Liver (tissue), 9 donors: ENCODE results near the gene PRRC2A. TPM values are rescaled to one million over a fixed set of nuclear protein-coding genes. Genes with fewer than 3 reads are reported as not detected.

Experiments
- DNase-seq: peaks from one replicate; pipeline ENCODE4 v3.0.0-alpha.2; 2017; ENCODE audit warnings: low spot score
- H3K27ac ChIP-seq, 2 donors: one replicate each; pipeline ENCODE4 v1.7.0; 2013; ENCODE audit warnings: inconsistent platforms in 2 of 2, low read length in 2 of 2, control low read depth in 1 of 2, low read depth in 1 of 2, mild to moderate bottlenecking in 1 of 2
- H3K27me3 ChIP-seq, 4 donors: one replicate each; pipeline versions ENCODE4 v1.6.1 to v1.7.0; 2013; ENCODE audit warnings: low read length in 3 of 4, inconsistent platforms in 1 of 4, mild to moderate bottlenecking in 1 of 4, moderate library complexity in 1 of 4; ENCODE audit not compliant: control insufficient read depth in 4 of 4, insufficient read depth in 4 of 4
- H3K36me3 ChIP-seq, 4 donors: one replicate each; pipeline versions ENCODE4 v1.6.1 to v1.7.0; 2013; ENCODE audit warnings: low read length in 3 of 4, mild to moderate bottlenecking in 3 of 4, low read depth in 1 of 4, moderate library complexity in 1 of 4; ENCODE audit not compliant: control insufficient read depth in 4 of 4, insufficient read depth in 3 of 4
- H3K4me1 ChIP-seq, 4 donors: one replicate each; pipeline versions ENCODE4 v1.6.1 to v1.7.0; 2013; ENCODE audit warnings: low read length in 3 of 4, mild to moderate bottlenecking in 3 of 4, moderate library complexity in 1 of 4; ENCODE audit not compliant: control insufficient read depth in 4 of 4, insufficient read depth in 4 of 4
- H3K4me3 ChIP-seq, 3 donors: one replicate each; pipeline versions ENCODE4 v1.6.1 to v1.7.0; 2013; ENCODE audit warnings: low read length in 3 of 3, control low read depth in 1 of 3, low read depth in 1 of 3, mild to moderate bottlenecking in 1 of 3
- H3K9ac ChIP-seq, 2 donors: one replicate each; pipeline ENCODE4 v1.7.0; 2013; ENCODE audit warnings: low read length in 2 of 2, mild to moderate bottlenecking in 2 of 2, moderate library complexity in 2 of 2, control low read depth in 1 of 2, low read depth in 1 of 2
- H3K9me3 ChIP-seq, 4 donors: one replicate each; pipeline versions ENCODE4 v1.6.1 to v1.7.0; 2013; ENCODE audit warnings: low read length in 3 of 4; ENCODE audit not compliant: control insufficient read depth in 4 of 4
- CTCF ChIP-seq: fragments of 150-350 bp; IDR thresholded peaks from 2 replicates; pipeline ENCODE4 v1.5.1; 2017; ENCODE audit warnings: improper control_type of control experiment, low read depth, low read length; ENCODE audit not compliant: missing input control
- EGR1 ChIP-seq, 2 donors: IDR thresholded peaks; 2 replicates each; pipeline ENCODE4 v1.6.1; 2016 to 2018; ENCODE audit warnings: antibody characterized with exemption in 2 of 2, low read depth in 2 of 2
- FOXA1 ChIP-seq: IDR thresholded peaks from 2 replicates; pipeline ENCODE4 v1.6.1; 2016; ENCODE audit warnings: antibody characterized with exemption
- FOXA2 ChIP-seq: IDR thresholded peaks from 2 replicates; pipeline ENCODE4 v1.6.1; 2016; ENCODE audit warnings: antibody characterized with exemption
- GABPA ChIP-seq, 2 donors: IDR thresholded peaks in 1 of 2; conservative IDR thresholded peaks in 1 of 2; 2 replicates each; pipeline ENCODE4 v1.6.1; 2016; ENCODE audit warnings: antibody characterized with exemption in 2 of 2, mild to moderate bottlenecking in 1 of 2, moderate library complexity in 1 of 2
- HNF4A ChIP-seq, 2 donors: conservative IDR thresholded peaks; 2 replicates each; pipeline ENCODE4 v1.6.1; 2016; ENCODE audit warnings: antibody characterized with exemption in 2 of 2, mild to moderate bottlenecking in 2 of 2
- HNF4G ChIP-seq: IDR thresholded peaks from 2 replicates; pipeline ENCODE4 v1.6.1; 2016; ENCODE audit warnings: antibody characterized with exemption
- JUND ChIP-seq, 2 donors: IDR thresholded peaks; 2 replicates each; pipeline ENCODE4 v1.6.1; 2016; ENCODE audit warnings: antibody characterized with exemption in 2 of 2
- MAX ChIP-seq: IDR thresholded peaks from 2 replicates; pipeline ENCODE4 v1.6.1; 2016; ENCODE audit warnings: antibody characterized with exemption
- NR2F2 ChIP-seq: IDR thresholded peaks from 2 replicates; pipeline ENCODE4 v1.6.1; 2016; ENCODE audit warnings: antibody characterized with exemption
- RAD21 ChIP-seq, 2 donors: IDR thresholded peaks; 2 replicates each; pipeline ENCODE4 v1.6.1; 2016; ENCODE audit warnings: antibody characterized with exemption in 2 of 2, mild to moderate bottlenecking in 2 of 2
- REST ChIP-seq: IDR thresholded peaks from 2 replicates; pipeline ENCODE4 v1.6.1; 2016; ENCODE audit warnings: antibody characterized with exemption, mild to moderate bottlenecking
- RXRA ChIP-seq, 2 donors: IDR thresholded peaks; 2 replicates each; pipeline ENCODE4 v1.6.1; 2017 to 2018; ENCODE audit warnings: antibody characterized with exemption in 2 of 2, mild to moderate bottlenecking in 1 of 2
- SP1 ChIP-seq: IDR thresholded peaks from 2 replicates; pipeline ENCODE4 v1.6.1; 2018; ENCODE audit warnings: antibody characterized with exemption, mild to moderate bottlenecking
- TAF1 ChIP-seq: conservative IDR thresholded peaks from 2 replicates; pipeline ENCODE4 v1.6.1; 2016; ENCODE audit warnings: antibody characterized with exemption, mild to moderate bottlenecking
- YY1 ChIP-seq: IDR thresholded peaks from 2 replicates; pipeline ENCODE4 v1.6.1; 2016; ENCODE audit warnings: antibody characterized with exemption, mild to moderate bottlenecking
- WGBS: extraction: QIAGEN DNeasy Blood & Tissue Kit; methylation state at CpG from one replicate; pipeline ENCODE4 v1.1.7; 2013; 5-methylcytosine and 5-hydroxymethylcytosine counted together
- polyA plus RNA-seq, 2 donors: library from polyadenylated mRNA; stranded (reverse) in 1 of 2; unstranded in 1 of 2; fragments of 200-250 nt in 1 of 2; fragments of >200 nt in 1 of 2; fragmentation: Nextera tagmentation in 1 of 2; extraction: Ambion mirVana in 1 of 2; gene quantifications; one replicate each; pipeline versions ENCODE4 v1.2.1 to v1.2.3, GENCODE V29; 2013 to 2015
- total RNA-seq, 2 donors: library from RNA; depleted of rRNA; stranded (reverse); fragments of >200 nt; gene quantifications; one replicate each; pipeline ENCODE4 v1.2.3, GENCODE V29; 2014
- TF ChIP-seq, protein P1 (sequence below): IDR thresholded peaks from 2 replicates; pipeline ENCODE4 v1.6.1; 2016; ENCODE audit warnings: antibody characterized with exemption
- TF ChIP-seq, protein P2 (sequence below): IDR thresholded peaks from 2 replicates; pipeline ENCODE4 v1.6.1; 2016; ENCODE audit warnings: antibody characterized with exemption
- donor health status: healthy.
- donor health status: healthy.
- donor health status: healthy.
- donor health status: healthy.
- donor health status: healthy.

PRRC2A gene
- total and polyA plus RNA-seq, 4 donors, result 21.9 to 39.3 (median 29.5) TPM

DNA sequence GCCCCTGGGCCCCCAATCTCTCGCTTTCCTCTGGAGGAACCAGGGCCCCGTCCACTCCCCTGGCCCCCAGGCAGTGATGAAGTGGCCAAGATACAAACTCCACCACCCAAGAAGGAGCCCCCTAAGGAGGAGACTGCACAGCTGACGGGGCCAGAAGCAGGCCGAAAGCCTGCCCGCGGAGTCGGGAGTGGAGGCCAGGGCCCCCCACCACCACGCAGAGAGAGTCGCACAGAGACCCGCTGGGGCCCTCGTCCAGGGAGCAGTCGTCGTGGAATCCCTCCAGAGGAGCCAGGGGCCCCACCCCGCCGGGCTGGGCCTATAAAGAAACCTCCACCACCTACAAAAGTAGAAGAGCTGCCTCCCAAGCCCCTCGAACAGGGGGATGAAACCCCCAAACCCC is 10.7 kb downstream of the PRRC2A start:
- peaks cover 2 to 23% (median 17%) of the 10 kb centered on the region in 4 donors for H3K4me1 ChIP-seq
- H3K36me3 ChIP-seq, result peaks cover 44 to 89% (median 65%) of the 10 kb centered on the region in 4 donors
- H3K4me3 ChIP-seq, result no peak overlapping the region
- H3K9me3 ChIP-seq, result no peaks in the 10 kb centered on the region
- H3K27ac ChIP-seq, result no peak overlapping the region
- no peak overlapping the region for H3K9ac ChIP-seq
- no peak for DNase-seq
- H3K27me3 ChIP-seq, result no peaks in the 10 kb centered on the region
- 92% methylated on average over 16 of the region's 16 CpGs for WGBS
- TF ChIP-seq NR2F2, result no peak

DNA sequence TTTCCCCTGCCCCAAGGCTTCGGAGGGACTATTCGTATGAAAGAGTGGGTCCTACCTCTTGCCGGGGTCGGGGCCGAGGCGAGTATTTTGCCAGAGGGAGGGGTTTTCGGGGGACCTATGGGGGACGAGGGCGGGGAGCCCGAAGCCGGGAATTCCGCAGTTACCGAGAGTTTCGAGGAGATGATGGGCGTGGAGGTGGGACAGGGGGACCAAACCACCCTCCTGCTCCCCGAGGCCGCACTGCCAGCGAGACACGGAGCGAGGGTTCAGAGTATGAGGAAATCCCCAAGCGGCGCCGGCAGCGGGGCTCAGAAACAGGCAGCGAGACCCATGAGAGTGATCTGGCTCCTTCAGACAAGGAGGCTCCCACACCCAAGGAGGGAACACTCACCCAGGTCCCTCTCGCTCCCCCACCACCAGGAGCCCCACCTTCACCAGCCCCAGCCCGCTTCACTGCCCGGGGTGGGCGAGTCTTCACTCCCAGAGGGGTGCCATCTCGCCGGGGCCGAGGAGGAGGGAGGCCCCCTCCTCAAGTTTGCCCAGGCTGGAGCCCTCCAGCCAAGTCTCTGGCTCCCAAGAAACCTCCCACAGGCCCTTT is 11.3 kb downstream of the PRRC2A start:
- WGBS, result 95% methylated on average over 32 of the region's 32 CpGs
- DNase-seq, result no peak
- no peaks in the 10 kb centered on the region for H3K27me3 ChIP-seq
- H3K4me3 ChIP-seq, result no peak overlapping the region
- no peak for TF ChIP-seq YY1
- TF ChIP-seq, protein P1, sequence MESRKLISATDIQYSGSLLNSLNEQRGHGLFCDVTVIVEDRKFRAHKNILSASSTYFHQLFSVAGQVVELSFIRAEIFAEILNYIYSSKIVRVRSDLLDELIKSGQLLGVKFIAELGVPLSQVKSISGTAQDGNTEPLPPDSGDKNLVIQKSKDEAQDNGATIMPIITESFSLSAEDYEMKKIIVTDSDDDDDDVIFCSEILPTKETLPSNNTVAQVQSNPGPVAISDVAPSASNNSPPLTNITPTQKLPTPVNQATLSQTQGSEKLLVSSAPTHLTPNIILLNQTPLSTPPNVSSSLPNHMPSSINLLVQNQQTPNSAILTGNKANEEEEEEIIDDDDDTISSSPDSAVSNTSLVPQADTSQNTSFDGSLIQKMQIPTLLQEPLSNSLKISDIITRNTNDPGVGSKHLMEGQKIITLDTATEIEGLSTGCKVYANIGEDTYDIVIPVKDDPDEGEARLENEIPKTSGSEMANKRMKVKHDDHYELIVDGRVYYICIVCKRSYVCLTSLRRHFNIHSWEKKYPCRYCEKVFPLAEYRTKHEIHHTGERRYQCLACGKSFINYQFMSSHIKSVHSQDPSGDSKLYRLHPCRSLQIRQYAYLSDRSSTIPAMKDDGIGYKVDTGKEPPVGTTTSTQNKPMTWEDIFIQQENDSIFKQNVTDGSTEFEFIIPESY, result no peak
- TF ChIP-seq CTCF, result no peak
- TF ChIP-seq TAF1, result no peak
- no peak for TF ChIP-seq MAX
- TF ChIP-seq JUND (IDR thresholded peaks at IDR 0.05), result no peak
- no peak for TF ChIP-seq SP1
- no peak for TF ChIP-seq RAD21 (IDR thresholded peaks at IDR 0.05)
- TF ChIP-seq RXRA (IDR thresholded peaks at IDR 0.05), result no peak
- TF ChIP-seq GABPA (IDR thresholded peaks at IDR 0.05 in 1 of 2, conservative IDR thresholded peaks at IDR 0.05 in 1 of 2), result no peak
- TF ChIP-seq REST, result no peak
- no peak for TF ChIP-seq EGR1 (IDR thresholded peaks at IDR 0.05; ENCODE audit: low read depth in 2 of 2)
- TF ChIP-seq HNF4A (conservative IDR thresholded peaks at IDR 0.05), result no peak
- TF ChIP-seq, protein P2, sequence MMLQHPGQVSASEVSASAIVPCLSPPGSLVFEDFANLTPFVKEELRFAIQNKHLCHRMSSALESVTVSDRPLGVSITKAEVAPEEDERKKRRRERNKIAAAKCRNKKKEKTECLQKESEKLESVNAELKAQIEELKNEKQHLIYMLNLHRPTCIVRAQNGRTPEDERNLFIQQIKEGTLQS, result no peak
- TF ChIP-seq NR2F2, result no peak
- TF ChIP-seq FOXA1, result no peak
- TF ChIP-seq FOXA2, result no peak
- TF ChIP-seq HNF4G, result no peak
- H3K9ac ChIP-seq, result no peak overlapping the region
- peaks cover 2 to 23% (median 17%) of the 10 kb centered on the region in 4 donors for H3K4me1 ChIP-seq
- H3K27ac ChIP-seq, result no peak overlapping the region
- H3K36me3 ChIP-seq, result peaks cover 50 to 89% (median 64%) of the 10 kb centered on the region in 4 donors
- no peaks in the 10 kb centered on the region for H3K9me3 ChIP-seq
